Measurements from ENCODE around the gene SLC38A8.

DNA sequence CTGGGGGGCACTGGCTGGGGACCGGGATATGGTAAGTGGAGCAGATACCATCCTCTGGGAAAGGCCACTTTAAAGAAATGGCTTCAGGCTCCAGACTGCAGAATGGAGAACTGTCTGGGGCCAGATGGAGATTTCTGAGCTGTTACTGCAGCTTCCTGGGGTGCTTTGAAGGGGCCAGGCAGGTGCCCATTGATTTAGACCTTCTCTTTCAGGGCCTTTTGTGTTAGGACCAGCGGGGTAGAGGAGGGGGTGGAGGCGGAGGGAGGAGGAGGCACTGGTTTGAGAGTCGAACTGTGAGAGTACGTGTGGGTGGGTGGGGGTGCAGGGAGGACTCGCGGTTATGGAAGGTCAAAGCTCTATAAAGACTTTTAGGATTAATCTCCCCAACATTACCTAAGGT, 63.2 kb downstream of the SLC38A8 start:
- TF ChIP-seq POLR2AphosphoS5 (IDR thresholded peaks at IDR 0.05; ENCODE audit: low read depth, low read length), result no peak
- TF ChIP-seq POLR2A (IDR thresholded peaks at IDR 0.05; ENCODE audit: low read depth, low read length), result no peak
- TF ChIP-seq TAF1 (IDR thresholded peaks at IDR 0.05; ENCODE audit: low read depth, low read length), result no peak

Measured in GM12891 (cell line).